Measurements from ENCODE around the gene SNTB2.
A peak's percentile ranks its signal among the peaks of the same experiment; 100 is the strongest.

SNTB2 gene

DNA sequence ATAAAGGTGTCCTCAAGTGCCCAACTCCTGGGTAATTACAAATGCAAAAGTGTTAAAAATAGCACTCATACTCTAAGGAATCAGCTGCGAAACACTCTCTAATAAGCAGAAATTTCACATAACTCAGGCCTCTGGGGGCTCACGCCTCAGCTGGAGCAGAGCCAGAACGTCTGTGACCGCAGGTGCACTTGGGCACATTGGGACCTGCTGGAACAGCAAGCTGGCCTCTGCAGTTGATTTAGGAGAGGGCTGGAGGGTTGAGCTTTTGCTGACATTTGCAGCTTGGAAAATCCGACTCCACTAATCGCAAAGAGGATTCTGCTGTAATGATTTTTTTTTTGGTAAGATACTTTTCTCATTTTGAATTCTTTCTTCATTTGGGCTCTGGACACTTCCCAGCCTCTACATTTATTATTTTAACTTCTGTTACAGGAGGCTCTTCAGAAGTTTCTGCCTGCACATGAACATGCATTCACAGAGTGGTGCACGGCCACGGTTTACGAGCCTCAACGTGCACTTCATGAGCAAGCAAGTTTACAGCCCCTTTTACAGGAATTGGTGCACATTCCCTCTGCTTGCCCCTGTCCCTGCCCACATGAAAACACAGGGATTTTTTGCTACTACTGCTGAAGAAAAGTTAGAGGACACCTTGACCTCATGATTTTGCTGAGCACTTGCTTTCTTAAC is 4.1 kb upstream of the SNTB2 start:
- no peak overlapping the region for H3K4me3 ChIP-seq (ENCODE audit: low read depth, low read length)
- no peak for DNase-seq (ENCODE audit: low read depth)

DNA sequence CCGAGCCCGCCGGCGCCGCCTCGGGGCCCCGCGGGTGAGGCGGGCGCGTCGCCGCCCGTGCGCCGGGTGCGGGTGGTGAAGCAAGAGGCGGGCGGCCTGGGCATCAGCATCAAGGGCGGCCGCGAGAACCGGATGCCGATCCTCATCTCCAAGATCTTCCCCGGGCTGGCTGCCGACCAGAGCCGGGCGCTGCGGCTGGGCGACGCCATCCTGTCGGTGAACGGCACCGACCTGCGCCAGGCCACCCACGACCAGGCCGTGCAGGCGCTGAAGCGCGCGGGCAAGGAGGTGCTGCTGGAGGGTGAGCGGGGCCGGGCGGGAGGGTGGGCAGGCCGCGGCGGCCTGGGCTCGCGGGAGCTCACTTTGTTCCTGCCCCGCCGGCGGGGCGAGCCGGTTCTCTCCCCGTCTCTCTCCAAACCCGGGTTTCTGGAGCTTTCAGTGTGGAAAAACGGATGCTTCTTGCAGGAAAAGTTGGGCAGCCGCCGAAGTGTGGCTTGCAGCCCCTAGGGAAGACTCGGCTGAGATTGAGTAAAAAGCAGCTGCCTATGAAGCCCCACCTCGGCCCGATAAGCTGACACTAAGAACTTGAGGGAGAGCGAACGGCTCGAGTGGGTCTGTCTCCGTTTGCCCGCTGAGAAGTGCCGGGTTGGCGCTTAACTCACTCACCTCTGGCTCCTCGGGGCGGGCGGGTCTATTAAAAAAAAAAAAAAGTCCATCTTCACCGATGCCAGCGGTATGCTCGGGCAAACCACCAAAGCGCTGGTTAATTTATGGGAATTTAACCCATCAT is 677 bp downstream of the SNTB2 start:
- TF ChIP-seq, protein P1, sequence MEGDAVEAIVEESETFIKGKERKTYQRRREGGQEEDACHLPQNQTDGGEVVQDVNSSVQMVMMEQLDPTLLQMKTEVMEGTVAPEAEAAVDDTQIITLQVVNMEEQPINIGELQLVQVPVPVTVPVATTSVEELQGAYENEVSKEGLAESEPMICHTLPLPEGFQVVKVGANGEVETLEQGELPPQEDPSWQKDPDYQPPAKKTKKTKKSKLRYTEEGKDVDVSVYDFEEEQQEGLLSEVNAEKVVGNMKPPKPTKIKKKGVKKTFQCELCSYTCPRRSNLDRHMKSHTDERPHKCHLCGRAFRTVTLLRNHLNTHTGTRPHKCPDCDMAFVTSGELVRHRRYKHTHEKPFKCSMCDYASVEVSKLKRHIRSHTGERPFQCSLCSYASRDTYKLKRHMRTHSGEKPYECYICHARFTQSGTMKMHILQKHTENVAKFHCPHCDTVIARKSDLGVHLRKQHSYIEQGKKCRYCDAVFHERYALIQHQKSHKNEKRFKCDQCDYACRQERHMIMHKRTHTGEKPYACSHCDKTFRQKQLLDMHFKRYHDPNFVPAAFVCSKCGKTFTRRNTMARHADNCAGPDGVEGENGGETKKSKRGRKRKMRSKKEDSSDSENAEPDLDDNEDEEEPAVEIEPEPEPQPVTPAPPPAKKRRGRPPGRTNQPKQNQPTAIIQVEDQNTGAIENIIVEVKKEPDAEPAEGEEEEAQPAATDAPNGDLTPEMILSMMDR (IDR thresholded peaks at IDR 0.05; ENCODE audit: insufficient read depth, low read depth, low read length, missing control alignments), result no peak
- H3K4me3 ChIP-seq (ENCODE audit: low read depth, low read length), result peak overlapping the region; percentile 85
- peak; percentile 62 for DNase-seq (ENCODE audit: low read depth)

More for the DNA sequence above, 4.1 kb upstream of the SNTB2 start:
- TF ChIP-seq, protein P1 (IDR thresholded peaks at IDR 0.05; ENCODE audit: insufficient read depth, low read depth, low read length, missing control alignments), result no peak

DNA sequence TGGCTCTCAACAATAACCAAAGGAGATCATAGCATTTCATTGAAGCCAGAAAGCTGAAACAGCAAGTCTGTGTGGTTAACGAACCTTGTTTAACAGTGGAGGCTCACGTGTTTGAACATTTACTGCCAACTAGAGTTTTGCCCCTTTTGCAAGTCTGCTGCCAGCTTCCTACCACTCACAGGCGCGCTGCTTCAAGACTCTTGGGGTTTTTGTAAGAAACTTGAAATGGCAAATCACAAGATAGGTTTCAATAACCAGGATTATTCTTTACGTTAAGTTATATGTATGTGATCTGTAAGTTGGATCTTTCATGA is 1.2 kb downstream of the SNTB2 start:
- peak; percentile 34 for DNase-seq (ENCODE audit: low read depth)
- peak overlapping the region; percentile 85 for H3K4me3 ChIP-seq (ENCODE audit: low read depth, low read length)
- TF ChIP-seq, protein P1 (IDR thresholded peaks at IDR 0.05; ENCODE audit: insufficient read depth, low read depth, low read length, missing control alignments), result no peak

DNA sequence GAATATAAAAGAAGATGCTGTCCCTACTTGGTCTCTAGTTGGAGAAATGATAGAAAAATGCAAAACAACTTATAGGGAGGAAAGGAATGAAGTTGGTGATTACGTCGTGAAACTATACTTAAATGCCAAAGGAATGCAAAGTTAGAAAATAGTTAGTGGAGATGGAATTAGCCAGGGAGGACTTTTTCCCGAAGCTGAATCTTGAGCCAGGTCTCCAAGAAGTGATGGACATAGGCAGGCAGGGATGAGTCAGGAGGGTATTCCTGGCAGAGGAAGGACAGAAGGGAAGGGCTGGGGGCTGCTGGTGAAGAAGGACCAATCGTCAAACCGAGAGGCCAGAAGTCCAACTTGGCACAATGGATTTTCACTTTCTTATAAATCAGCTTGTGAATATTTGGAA is 1.8 kb downstream of the SNTB2 start:
- DNase-seq (ENCODE audit: low read depth), result no peak
- TF ChIP-seq, protein P1 (IDR thresholded peaks at IDR 0.05; ENCODE audit: insufficient read depth, low read depth, low read length, missing control alignments), result no peak
- peak overlapping the region; percentile 85 for H3K4me3 ChIP-seq (ENCODE audit: low read depth, low read length)

DNA sequence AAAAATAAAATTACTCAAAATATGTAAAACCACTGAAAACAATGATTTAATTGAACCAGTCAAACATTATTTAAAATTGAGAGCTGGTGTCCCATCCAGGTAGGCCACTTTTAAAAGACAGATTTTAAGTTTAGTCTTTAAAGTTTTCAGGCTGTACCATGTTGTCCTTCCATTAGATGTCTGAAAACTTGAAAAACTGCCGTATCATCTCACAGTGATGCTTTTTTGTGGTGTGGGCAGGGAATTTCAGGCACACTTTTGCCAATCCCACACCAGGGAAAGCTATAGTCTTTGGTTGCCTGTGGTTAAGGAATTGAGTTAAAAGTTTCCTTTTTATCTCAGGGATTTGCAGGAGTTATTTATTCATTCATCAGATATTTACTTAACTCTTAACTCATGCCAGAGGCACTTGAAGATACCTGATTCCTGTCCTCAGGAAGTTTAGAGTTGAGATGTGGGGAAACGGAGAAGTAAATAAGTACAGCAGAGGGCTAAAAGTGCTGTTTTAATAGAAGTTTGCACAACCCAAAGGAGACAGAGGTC is 3.2 kb downstream of the SNTB2 start:
- DNase-seq (ENCODE audit: low read depth), result no peak
- TF ChIP-seq, protein P1 (IDR thresholded peaks at IDR 0.05; ENCODE audit: insufficient read depth, low read depth, low read length, missing control alignments), result no peak
- no peak overlapping the region for H3K4me3 ChIP-seq (ENCODE audit: low read depth, low read length)

DNA sequence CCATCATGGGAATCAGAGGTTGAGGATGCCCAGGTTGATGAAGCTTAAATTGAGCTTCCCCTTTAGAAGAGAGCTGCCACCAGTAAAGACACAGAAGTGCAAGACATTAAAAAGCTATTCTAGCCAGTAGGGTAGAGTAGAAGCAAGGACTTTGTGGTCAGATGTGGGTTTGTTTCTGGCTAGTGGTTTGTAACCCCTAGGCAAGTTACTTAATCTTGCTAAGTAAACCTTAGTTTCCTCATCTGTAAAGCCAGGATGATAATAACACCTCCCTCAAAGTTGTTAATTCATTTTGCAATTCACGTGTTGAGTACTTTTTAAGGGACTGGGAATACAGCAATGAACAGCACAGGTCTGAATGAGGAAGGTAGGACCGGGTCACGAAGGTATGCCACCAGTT is 3.6 kb downstream of the SNTB2 start:
- no peak overlapping the region for H3K4me3 ChIP-seq (ENCODE audit: low read depth, low read length)

More for the DNA sequence above, 3.6 kb downstream of the SNTB2 start:
- peak; percentile 23 for DNase-seq (ENCODE audit: low read depth)
- TF ChIP-seq, protein P1 (IDR thresholded peaks at IDR 0.05; ENCODE audit: insufficient read depth, low read depth, low read length, missing control alignments), result no peak
